Measurements from ENCODE around the gene CELF4.
"Not testable (repeated sequence)": the region's sequence is repeated elsewhere in the genome, so short reads cannot be mapped to it uniquely, and the experiment has no call there.

CELF4 gene

GRCh38 chr18:37383036-37383785, 182.4 kb downstream of the CELF4 start:
- FAIRE-seq (no peak), DNase-seq (ENCODE audit: insufficient read length, low spot score) (no peak)

- FAIRE-seq (no peak), DNase-seq (ENCODE audit: insufficient read length, low spot score) (no peak)
Measured at GRCh38 chr18:37381554-37381953, 184.0 kb downstream of the CELF4 start.

- FAIRE-seq (no peak), DNase-seq (ENCODE audit: insufficient read length, low spot score) (no peak)
Measured at GRCh38 chr18:37380546-37381110, 185.0 kb downstream of the CELF4 start.

DNA sequence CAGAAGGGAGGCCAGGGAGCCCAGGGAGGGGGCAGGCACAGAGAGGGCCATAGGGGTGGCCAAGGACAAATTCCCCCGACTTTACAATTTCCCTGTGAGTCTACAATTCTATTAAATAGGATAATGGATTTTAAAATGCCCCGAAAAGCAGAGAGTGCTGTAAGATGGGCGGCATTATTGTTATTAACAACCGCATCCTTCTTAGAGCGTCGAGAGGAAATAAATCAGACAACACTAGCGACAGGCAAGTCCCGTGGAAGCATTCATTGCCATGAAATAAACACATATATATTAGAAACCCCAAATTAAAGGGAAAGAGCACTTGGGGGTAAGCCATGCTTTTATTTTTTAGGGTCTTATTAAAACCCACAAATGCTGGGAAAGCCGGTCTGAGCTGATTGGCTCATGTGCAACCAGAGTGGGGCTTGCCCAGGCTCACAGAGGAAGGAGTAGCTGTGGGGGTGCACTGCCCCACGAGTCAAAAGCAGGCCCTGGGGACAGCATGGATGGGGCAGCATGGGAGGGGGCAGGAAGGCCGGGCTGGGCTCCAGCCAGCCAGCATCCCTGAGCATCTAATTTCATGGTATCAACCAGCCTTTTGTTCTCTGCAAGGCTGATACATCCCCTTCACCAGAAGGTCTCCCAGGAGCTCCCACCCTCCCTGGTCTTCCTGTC, 187.1 kb downstream of the CELF4 start:
- FAIRE-seq (no peak), DNase-seq (ENCODE audit: insufficient read length, low spot score) (no peak)

DNA sequence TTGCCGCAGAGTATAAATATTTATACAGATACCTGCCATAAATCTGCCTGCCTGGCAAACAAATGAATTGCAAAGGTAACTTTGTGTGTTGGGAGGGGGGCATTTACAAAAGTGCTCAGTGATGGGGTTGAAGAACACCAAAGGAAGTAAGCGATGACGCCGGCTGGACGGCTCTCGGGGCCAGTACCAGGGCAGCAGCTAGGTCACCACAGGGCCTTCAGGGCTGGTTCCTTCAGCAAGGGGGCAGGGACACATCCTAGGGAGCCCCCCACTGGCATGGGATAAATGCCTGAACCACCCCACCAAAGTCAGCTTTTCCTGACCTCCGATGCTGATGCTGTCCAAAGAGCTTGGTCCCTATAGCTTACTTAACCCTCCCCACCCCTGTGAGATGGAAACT, 190.4 kb downstream of the CELF4 start:
- no peak for DNase-seq (ENCODE audit: insufficient read length, low spot score)
- no peak for FAIRE-seq

GRCh38 chr18:37368110-37368954, 197.3 kb downstream of the CELF4 start:
- DNase-seq (ENCODE audit: insufficient read length, low spot score) = no peak
- no peak for FAIRE-seq

DNA sequence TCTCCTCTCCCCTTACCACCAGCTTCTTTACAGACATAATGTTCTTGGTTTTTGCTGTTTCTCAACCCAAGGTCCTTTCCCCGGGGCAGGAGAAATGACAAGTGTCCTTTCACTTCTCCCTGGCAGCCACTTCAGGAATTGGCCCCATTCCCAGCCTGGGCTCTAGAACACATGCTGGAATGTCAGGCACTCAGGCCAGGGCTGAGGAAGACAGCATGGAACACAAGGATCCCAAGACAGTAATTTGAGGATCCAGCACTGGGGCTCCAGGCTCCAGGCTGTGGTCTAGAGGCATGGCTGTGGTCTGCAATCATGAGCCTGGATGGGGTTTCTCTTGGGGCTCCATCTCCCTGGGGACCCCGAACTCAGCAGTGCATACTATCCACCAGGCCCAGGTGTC, 201.4 kb downstream of the CELF4 start:
- FAIRE-seq (no peak), DNase-seq (ENCODE audit: insufficient read length, low spot score) (no peak)

- FAIRE-seq (no peak), DNase-seq (ENCODE audit: insufficient read length, low spot score) (no peak)
Measured at GRCh38 chr18:37362158-37362890, 203.3 kb downstream of the CELF4 start.

GRCh38 chr18:37361335-37362157, 204.1 kb downstream of the CELF4 start:
- DNase-seq (ENCODE audit: insufficient read length, low spot score) (no peak), FAIRE-seq (no peak)

DNA sequence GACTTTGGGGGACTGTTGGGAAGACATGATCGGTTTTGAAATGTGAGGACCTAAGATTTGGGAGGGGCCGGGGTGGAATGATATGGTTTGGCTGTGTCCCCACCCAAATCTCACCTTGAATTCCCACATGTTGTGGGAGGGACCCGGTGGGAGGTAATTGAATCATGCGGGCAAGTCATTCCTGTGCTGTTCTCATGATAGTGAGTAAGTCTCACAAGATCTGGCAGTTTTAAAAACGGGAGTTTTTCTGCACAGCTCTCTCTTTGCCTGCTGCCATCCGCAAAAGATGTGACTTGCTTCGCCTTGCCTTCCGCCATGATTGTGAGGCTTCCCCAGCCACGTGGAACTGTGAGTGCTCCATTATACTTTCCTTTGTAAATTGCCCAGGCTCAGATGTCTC, 207.5 kb downstream of the CELF4 start:
- DNase-seq (ENCODE audit: insufficient read length, low spot score); FAIRE-seq: not testable (repeated sequence)

DNA sequence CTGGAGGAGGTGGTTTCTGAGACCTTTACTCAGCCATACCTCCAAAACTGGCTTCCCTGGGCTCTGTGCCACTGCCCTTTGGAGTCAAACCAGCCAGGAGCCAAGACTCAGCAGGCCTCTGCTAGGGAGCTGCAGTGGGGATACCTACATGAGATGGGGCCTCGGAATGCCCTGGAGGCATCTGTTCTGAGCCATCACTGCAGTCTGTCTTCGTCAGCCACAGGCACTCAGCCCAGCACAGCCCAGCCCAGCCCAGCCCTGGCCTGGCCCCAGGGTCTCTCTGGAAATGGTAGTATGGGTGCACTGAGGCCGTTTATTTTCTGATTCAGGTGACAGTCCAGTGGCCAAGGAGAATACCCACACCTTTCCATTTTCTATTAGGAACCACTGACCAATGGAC, 209.8 kb downstream of the CELF4 start:
- DNase-seq (ENCODE audit: insufficient read length, low spot score) (no peak), FAIRE-seq (no peak)

- FAIRE-seq (no peak), DNase-seq (ENCODE audit: insufficient read length, low spot score) (no peak)
Measured at GRCh38 chr18:37351110-37351509, 214.5 kb downstream of the CELF4 start.

DNA sequence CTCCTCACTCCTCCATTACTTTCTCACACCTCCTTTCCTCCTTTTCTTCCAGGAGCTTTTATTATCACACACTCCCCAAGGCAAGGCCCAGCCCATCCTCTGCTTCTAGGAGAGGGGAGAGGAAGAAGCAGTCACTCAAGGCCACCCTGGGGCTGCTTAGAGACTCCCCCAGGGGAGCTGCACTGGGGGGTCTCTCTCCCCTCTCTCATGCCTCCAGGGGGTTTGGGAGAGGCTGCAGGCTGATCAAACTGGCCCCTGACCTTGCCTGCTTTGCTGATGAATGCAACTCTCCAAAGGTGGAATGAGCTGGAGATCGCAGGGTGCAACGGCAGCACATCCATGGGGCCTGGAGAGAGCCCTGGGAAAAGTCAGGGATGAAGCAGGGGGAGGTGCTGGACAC, 216.9 kb downstream of the CELF4 start:
- no peak for FAIRE-seq
- DNase-seq (ENCODE audit: insufficient read length, low spot score) = no peak

DNA sequence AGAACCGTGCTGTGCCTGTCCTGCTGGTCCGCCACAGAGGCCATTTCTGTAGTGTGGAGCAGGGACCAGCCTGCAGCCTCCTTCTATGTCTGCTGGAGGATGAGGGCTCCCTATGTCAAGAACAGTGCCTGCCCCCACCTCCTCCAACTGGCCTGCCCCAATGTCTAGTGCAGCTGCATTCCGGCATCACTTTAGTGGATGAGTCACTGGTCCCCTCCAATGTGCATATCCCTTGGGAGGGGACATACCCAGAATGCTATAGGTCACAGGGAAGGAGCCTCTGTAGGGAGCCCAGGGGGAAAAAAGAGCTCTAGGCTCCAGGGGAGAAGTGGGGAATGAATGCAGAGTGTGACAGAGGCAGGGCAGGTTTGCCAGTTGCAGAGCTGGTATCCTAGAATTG, 219.6 kb downstream of the CELF4 start:
- DNase-seq (ENCODE audit: insufficient read length, low spot score) = no peak
- FAIRE-seq = no peak

GRCh38 chr18:37343542-37343851, 222.1 kb downstream of the CELF4 start:
- FAIRE-seq = no peak
- DNase-seq (ENCODE audit: insufficient read length, low spot score) = no peak

DNA sequence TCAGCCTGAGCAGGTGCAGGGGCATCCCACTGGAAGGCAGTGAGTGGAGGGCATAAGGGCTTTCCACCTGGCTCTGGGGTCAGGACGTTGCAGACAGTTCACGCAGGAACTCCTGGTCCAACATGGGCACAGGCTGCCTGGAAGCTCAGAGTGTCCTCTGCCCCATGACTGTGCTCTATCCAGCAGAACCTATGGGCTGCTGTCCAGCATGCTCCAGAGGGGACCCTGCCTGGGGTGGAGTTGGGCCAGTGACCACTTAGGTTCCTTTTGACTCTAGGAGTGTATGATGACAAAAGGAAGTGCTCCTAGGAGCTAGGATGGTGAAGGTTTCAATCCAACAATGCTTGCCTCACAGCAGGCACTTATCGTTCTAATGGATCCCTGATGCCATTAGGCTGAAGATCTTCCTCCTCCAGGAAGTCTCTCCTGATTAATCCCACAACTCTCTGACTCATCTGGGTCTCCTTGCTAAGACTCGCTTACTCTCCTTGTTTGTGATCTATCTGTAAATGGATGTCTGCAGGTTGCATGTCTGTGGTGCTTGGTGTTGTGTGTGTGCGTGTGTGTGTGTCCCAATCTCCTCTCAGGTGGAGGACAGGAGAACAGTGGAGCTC, 224.0 kb downstream of the CELF4 start:
- no peak for DNase-seq (ENCODE audit: insufficient read length, low spot score)

GRCh38 chr18:37341016-37341415, 224.6 kb downstream of the CELF4 start:
- FAIRE-seq (no peak), DNase-seq (ENCODE audit: insufficient read length, low spot score) (no peak)

More for the DNA sequence above, 224.0 kb downstream of the CELF4 start:
- FAIRE-seq = no peak

- no peak for FAIRE-seq
- no peak for DNase-seq (ENCODE audit: insufficient read length, low spot score)
Measured at GRCh38 chr18:37339701-37340215, 225.8 kb downstream of the CELF4 start.
